GM10266 (cell line): Measurements from ENCODE around the gene SDC4.

Experiments
- DNase-seq: peaks from one replicate; pipeline ENCODE4 v3.0.0; 2012; ENCODE audit errors: extremely low spot score
- TF ChIP-seq, protein P1 (sequence below): IDR thresholded peaks from 2 replicates; pipeline ENCODE4 v1.5.1; 2012; ENCODE audit warnings: mild to moderate bottlenecking, low read depth; ENCODE audit not compliant: control insufficient read depth, insufficient read depth; ENCODE audit errors: missing control alignments

SDC4 gene

DNA sequence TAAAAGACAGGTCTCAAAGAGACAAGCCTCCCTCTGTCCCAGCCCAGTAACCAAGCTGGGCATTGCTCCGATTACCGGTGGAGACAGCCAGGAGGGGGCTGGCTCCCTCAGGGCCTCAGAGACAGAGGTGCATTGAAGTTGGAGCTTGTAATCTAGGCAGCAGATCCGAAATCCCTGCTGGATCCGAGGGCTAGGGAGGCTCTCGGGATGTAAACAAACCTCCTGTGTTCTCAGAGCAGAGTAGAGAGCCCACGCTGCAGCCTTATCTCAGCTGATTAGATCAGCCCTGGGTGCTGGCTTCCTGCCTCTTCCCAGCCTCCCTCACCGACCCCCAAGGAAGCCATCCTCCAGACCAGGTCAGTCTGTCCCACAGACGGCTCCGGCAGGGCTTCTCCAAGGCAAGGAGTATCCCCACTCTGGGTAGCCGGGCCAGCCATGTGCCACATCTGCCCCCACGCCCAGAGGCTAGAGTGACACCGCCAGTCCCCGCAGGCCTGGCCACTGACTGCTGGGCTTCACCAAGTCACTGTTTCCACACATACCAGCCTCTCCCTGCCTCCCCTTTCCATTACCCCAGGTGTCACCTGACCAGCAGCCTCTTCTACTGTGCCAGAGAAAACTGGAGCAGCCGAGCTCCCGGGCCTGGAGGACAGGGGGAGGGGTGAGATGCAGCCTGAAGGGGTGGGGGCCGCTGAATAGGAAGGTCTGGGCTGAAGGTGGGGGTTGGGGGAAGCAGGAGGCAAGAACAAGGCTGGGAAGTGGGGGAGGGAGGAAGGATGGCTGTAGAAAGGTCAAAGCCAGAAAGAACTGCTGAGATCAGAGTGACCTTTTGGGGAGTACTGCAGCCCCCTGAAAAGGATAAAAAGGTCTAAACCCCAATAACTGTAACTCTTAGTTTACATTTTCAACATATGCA, 6.0 kb downstream of the SDC4 start:
- TF ChIP-seq, protein P1, sequence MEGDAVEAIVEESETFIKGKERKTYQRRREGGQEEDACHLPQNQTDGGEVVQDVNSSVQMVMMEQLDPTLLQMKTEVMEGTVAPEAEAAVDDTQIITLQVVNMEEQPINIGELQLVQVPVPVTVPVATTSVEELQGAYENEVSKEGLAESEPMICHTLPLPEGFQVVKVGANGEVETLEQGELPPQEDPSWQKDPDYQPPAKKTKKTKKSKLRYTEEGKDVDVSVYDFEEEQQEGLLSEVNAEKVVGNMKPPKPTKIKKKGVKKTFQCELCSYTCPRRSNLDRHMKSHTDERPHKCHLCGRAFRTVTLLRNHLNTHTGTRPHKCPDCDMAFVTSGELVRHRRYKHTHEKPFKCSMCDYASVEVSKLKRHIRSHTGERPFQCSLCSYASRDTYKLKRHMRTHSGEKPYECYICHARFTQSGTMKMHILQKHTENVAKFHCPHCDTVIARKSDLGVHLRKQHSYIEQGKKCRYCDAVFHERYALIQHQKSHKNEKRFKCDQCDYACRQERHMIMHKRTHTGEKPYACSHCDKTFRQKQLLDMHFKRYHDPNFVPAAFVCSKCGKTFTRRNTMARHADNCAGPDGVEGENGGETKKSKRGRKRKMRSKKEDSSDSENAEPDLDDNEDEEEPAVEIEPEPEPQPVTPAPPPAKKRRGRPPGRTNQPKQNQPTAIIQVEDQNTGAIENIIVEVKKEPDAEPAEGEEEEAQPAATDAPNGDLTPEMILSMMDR = no peak
- DNase-seq = no peak

DNA sequence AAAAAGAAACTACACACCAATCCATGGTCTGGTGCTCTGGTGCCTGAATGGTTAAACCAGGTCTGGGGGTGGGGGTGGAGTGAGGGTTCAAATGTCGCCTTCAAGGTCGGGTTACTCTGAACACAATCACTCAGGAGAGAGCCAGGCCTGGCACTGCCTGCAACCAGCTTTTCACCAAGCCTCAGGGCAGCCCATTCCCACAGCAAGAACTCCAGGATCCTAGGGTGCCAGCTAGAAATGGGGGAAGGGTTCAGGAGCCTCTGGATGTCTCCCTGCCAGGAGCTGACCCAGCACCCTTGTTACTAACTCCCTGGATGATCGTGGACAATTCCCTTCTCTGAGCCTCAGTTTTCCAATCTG, 6.7 kb downstream of the SDC4 start:
- TF ChIP-seq, protein P1 = no peak
- DNase-seq = no peak

DNA sequence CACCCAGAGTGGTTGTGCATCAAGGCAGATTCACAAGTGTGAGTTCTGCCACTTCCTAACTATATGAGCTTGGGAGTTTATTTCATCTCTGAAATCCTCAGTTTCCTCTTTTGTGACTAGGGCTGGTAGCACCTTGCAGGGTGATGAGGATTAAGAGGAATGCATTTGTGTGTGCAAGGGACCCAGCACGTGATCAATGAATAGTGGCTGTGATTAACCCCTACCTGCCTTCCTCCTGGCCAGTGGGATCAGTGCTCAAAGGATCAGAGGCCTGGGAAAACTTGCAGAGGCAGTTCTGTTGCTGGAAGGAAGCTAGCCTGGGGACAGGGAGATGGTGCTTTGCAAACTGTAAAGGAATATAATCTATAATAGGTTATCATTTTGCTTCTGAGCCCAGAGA, 7.3 kb downstream of the SDC4 start:
- TF ChIP-seq, protein P1 = no peak
- no peak for DNase-seq

DNA sequence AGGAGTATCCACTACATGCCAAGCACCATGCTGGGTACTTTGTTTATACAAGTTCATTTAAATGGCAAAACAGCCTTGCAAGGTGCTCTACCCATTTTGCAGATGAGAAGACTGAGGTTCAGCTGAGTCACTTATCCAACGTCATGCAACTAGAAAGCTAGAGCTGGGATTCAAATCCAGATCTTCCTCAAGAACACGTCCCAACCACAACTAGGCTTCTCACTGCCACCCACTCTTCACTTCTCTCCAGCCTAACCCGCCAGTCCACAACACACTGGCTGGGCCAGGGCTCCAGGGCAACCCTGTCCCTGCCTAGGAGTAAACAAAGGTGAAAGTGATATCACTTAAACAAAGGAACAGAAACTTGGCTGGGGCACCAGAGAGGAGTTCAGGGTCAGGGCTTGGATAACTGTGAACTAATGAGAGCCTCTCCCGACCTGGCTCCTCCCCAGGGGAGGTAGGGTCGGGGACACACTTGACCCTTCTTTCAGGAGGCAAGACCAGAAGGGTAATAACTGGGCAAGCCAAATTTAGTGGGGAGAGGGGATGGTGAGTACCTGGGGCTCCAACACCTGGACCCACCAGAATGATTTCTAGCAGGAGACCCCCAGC, 7.9 kb downstream of the SDC4 start:
- TF ChIP-seq, protein P1 = no peak
- DNase-seq = no peak

DNA sequence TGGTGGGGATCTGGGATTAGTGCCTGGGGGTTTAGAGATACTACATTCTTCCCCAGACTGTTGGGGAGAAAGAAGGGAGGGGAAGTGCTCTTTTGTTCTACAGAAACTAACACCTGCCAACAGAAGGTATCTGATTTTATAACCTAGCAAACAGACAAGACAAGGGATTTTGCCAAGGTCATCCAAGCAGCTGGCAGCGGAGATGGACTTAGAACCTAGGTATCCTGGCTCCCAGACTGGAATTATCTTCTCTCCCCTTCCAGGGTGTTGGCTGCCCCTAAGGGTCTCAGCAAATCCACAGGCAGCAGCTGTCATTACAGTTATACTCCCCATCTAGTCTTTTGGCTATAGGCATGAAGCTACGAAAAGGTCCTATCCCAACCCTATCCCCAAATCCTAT, 8.4 kb downstream of the SDC4 start:
- DNase-seq = no peak
- TF ChIP-seq, protein P1 = no peak

DNA sequence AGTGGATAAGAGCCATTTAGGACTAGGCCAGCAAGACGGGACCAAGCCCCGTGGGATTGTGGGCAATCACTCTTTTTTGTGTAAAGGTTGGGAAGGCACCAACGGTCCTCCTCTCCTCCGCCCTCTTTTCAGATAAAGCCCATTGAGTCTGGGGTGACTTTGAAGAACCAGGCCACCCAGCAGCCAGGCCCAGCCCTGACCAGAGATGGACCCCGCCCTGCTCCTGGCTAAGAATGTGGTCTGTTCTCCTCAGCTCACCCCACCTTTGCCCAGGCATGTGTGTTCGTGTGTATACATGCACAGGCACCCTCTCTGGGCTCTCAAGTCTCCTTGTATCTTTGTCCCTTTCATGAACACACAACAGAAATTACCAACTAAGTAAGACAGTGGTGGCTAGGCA, 9.1 kb downstream of the SDC4 start:
- TF ChIP-seq, protein P1 = no peak
- DNase-seq = no peak
